HepG2 (cell line): ENCODE results near the gene AKR1C4. TPM values are rescaled to one million over a fixed set of nuclear protein-coding genes. Genes with fewer than 3 reads are reported as not detected.

ENCODE experiments used
- AHDC1 ChIP-seq: sonication (generic); formaldehyde crosslinking; IDR thresholded peaks from 2 replicates; pipeline ENCODE4 v1.5.1; 2020; ENCODE audit warnings: mild to moderate bottlenecking, missing genetic modification reagents, borderline replicate concordance
- FOXK1 ChIP-seq: sonication (generic); formaldehyde crosslinking; IDR thresholded peaks from 2 replicates; pipeline ENCODE4 v1.4.0; 2020; ENCODE audit warnings: low read depth, missing genetic modification reagents, borderline replicate concordance
- FOXP4 ChIP-seq: sonication (generic); formaldehyde crosslinking; IDR thresholded peaks from 2 replicates; pipeline ENCODE4 v1.4.0; 2020; ENCODE audit warnings: missing genetic modification reagents
- HDAC2 ChIP-seq: sonication (generic); formaldehyde crosslinking; IDR thresholded peaks from 2 replicates; pipeline ENCODE4 v1.4.0; 2020; ENCODE audit warnings: missing genetic modification reagents
- HNF1A ChIP-seq, 2 experiments: sonication (generic) in 1 of 2; formaldehyde crosslinking in 1 of 2; IDR thresholded peaks; 2 replicates each; pipeline versions ENCODE4 v1.4.0 to v1.6.1; 2016 to 2020; ENCODE audit warnings: borderline replicate concordance in 1 of 2, low read depth in 1 of 2, mild to moderate bottlenecking in 1 of 2, missing genetic modification reagents in 1 of 2
- MED8 ChIP-seq: sonication (generic); formaldehyde crosslinking; IDR thresholded peaks from 2 replicates; pipeline ENCODE4 v1.8.1; 2023; ENCODE audit warnings: mild to moderate bottlenecking, missing genetic modification reagents; ENCODE audit not compliant: insufficient replicate concordance
- NFIC ChIP-seq: IDR thresholded peaks from 2 replicates; pipeline ENCODE4 v1.6.1; 2012; ENCODE audit warnings: mild to moderate bottlenecking, low read length, inconsistent platforms
- RXRA ChIP-seq: sonication (generic); formaldehyde crosslinking; IDR thresholded peaks from 2 replicates; pipeline ENCODE4 v1.5.1; 2020; ENCODE audit warnings: missing genetic modification reagents
- RXRB ChIP-seq: IDR thresholded peaks from 2 replicates; pipeline ENCODE4 v1.6.1; 2016; ENCODE audit warnings: borderline replicate concordance, missing genetic modification reagents, missing compliant biosample characterization
- SOX13 ChIP-seq, 3 experiments: fragments of 450-650 bp in 1 of 3; sonication (generic) in 1 of 3; formaldehyde crosslinking in 1 of 3; IDR thresholded peaks in 2 of 3; conservative IDR thresholded peaks in 1 of 3; 2 replicates each; pipeline versions ENCODE4 v1.5.0 to v1.6.1; 2016 to 2020; ENCODE audit warnings: antibody characterized with exemption in 1 of 3, mild to moderate bottlenecking in 1 of 3, missing compliant biosample characterization in 1 of 3, missing genetic modification reagents in 1 of 3, moderate library complexity in 1 of 3
- SOX5 ChIP-seq: IDR thresholded peaks from 2 replicates; pipeline ENCODE4 v1.6.1; 2016; ENCODE audit warnings: borderline replicate concordance
- TAF1 ChIP-seq: sonication (generic); formaldehyde crosslinking; IDR thresholded peaks from 2 replicates; pipeline ENCODE4 v1.4.0; 2020; ENCODE audit warnings: missing genetic modification reagents
- ZGPAT ChIP-seq: IDR thresholded peaks from 2 replicates; pipeline ENCODE4 v1.6.1; 2016; ENCODE audit warnings: mild to moderate bottlenecking
- ZNF792 ChIP-seq: IDR thresholded peaks from 2 replicates; pipeline ENCODE4 v1.6.1; 2016
- polyA plus RNA-seq, 8 experiments: library from polyadenylated mRNA; depleted of rRNA in 3 of 8; stranded (reverse) in 7 of 8; unstranded in 1 of 8; fragments of >200 nt; fragmentation: Illumina TruSeq in 4 of 8; extraction: Trizol in 4 of 8; gene quantifications; 2 replicates each; pipeline versions ENCODE4 v1.2.1 to v1.2.3, GENCODE V29; 2011 to 2016; ENCODE audit warnings: low read depth in 4 of 8, missing spikeins in 1 of 8, mixed read lengths in 1 of 8; ENCODE audit not compliant: insufficient read depth in 1 of 8
- total RNA-seq, 5 experiments: library from RNA; depleted of rRNA; stranded (reverse); fragments of >200 nt; fragmentation: Illumina TruSeq; extraction: Trizol; gene quantifications; 2 replicates each; pipeline ENCODE4 v1.2.3, GENCODE V29; 2016; ENCODE audit warnings: low read depth in 1 of 5

The AKR1C4 gene
- total and polyA plus RNA-seq, 2 of the 13 experiments (the other 11 are each of a cell fraction or from before 2014, with no cell fraction given), result 0.18 to 1.3 TPM

GRCh38 chr10:5195727-5196374 lies 786 bp upstream of the AKR1C4 start (continued):
- peak; percentile 62; the same call in 1 of the 2 replicates for TF ChIP-seq ZGPAT (CRISPR knock-in tag)
- TF ChIP-seq RXRB (CRISPR knock-in tag), result peak; percentile 49
- peak; percentile 30; the same call in 1 of the 2 replicates for TF ChIP-seq AHDC1 (CRISPR knock-in tag)
- peak; percentile 95 for TF ChIP-seq HNF1A (IDR thresholded peaks at IDR 0.05; ENCODE audit: low read depth)
- TF ChIP-seq HNF1A (CRISPR knock-in tag; IDR thresholded peaks at IDR 0.05; ENCODE audit: borderline replicate concordance), result peak; percentile 95; the same call in 1 of the 2 replicates
- TF ChIP-seq ZNF792 (CRISPR knock-in tag), result 0 out of 2 replicates have a peak, but pooled peaks have one; percentile 22
- TF ChIP-seq SOX13 (IDR thresholded peaks at IDR 0.05), result no peak
- peak in 1 of 2 experiments; percentile 60; a peak in 1 of 4 replicates for TF ChIP-seq SOX13 (CRISPR knock-in tag; conservative IDR thresholded peaks at IDR 0.05 in 1 of 2, IDR thresholded peaks at IDR 0.05 in 1 of 2)
- TF ChIP-seq NFIC, result peak; percentile 77; the same call in 1 of the 2 replicates
- TF ChIP-seq FOXP4, result peak; percentile 48; the same call in 1 of the 2 replicates
- TF ChIP-seq TAF1, result no peak
- peak; percentile 53; the same call in 1 of the 2 replicates for TF ChIP-seq FOXK1 (CRISPR knock-in tag)
- TF ChIP-seq RXRA (CRISPR knock-in tag), result peak; percentile 42; the same call in 1 of the 2 replicates
- no peak for TF ChIP-seq MED8 (CRISPR knock-in tag)
- TF ChIP-seq HDAC2 (CRISPR knock-in tag), result peak; percentile 54; the same call in 1 of the 2 replicates
- peak; percentile 51; the same call in 1 of the 2 replicates for TF ChIP-seq SOX5 (CRISPR knock-in tag)
